GM19099 (cell line): ENCODE data around the gene FAM131B.

Experiments
- POLR2A ChIP-seq: IDR thresholded peaks from 3 replicates; pipeline ENCODE4 v1.6.1; 2011; ENCODE audit warnings: low read depth; ENCODE audit not compliant: insufficient read length; ENCODE audit errors: extremely low read depth

FAM131B gene

DNA sequence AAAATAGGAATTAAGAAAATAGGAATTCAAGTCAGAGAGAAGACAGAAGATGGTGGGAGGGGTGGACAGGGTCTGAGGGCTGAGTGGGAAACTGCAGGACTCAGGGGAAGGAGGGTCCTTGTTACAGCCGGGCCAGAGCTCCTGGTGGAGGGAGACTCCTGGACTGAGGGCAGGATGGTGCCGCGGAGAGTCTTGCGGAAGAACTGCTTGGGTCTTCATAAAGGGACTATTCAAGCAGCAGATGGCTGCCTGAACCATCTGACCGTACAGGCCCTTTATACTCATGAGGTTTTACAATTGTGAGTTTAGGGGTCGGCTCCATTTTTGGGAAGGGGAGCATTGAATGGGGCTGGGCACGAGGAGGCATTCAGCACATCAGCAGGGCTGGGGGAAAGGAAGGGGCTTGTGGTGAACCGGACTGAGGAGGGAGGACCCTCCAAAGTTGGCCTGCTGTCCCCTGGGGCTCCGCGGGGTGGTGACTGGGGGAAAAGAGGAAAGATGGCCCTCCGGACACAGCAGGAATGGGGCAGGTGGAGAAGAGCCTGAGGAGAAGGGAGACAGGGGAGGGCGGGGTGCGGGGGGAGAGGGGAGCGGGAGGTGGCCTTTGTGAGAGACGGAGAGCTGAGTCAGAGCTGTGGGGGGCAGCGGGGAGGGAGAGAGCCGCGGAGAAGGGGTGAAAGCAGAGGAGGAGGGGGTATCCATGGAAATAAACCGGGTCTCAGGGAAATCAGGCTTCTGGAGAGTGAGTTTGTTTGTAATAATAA, 1.5 kb downstream of the FAM131B start:
- TF ChIP-seq POLR2A, result no peak

DNA sequence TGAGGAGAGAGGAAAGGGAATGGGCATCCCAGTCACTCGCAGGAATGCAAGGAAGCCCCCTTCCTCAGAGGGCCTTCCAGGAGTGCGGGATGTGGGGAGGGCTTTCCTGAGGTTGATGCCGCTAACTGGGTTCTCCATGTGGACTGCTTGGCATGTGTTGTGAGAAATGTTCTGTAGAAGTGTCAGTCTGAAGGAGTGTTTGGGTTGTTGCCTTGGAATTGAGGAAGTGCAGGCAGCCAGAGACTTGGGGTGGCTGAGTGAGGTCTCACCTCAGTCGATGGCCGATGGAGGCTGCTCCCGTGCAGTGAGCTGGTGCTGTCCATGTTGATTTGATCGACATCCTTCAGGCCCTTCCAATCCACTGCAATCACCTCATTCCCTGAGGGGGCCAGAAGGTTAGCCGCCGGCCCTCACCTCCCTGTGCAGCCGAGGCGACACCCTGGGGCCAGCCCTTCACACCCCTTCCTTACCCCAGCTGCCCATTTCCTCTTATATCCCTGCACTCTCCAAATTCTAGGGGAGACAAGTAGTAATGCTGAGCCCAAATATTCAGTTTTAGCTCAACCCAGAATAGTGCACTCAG, 2.7 kb downstream of the FAM131B start:
- TF ChIP-seq POLR2A, result no peak

DNA sequence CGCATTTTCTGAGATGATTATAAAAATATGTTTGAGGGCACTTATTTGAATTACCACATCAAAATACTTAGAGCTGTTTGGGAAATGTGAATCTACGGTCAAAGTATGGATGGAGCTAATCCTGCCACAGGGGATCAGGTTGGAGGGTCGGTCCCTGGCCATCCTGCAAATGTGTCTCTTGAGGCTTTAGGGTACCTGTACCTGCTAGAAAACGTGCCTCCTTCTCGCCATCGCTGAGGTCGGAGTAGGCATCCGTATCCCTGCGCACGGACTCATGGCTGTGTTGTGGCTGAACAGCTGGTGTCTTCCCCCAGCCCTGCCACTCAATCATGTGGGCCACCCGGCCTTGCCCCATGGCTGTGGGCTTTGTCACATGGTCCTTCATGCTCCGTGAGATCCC, 3.9 kb downstream of the FAM131B start:
- TF ChIP-seq POLR2A, result no peak

DNA sequence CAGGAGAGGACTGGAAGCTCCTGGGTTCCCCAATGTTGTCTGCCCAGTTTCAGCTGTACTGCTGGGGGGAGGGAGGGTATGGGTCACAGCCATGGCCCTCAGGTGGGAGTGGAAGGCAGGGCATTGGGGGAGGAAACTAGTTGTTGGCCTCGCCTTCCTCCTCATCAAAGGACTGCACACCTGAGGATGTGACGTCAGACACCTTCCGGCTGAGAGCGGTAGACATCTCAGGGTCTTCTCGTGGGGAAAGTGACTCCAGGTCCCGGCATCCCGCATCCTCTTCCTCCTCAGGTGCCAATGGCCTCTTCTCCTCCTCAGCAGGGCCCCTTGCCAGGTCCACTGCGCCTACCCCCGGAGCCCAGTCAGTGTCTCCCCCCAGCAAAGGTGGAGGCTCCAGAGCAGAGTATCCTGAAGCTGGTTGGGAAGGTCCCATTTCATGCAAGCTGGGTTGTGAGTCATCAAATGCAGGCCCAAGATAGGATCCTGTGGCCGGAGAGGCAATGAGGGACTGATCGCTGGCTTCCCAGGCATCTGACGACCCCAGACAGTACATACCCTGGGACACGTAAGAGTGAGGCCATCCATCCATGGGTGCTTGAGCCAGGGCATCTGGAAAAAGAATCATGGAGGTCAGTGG, 6.0 kb downstream of the FAM131B start:
- no peak for TF ChIP-seq POLR2A

DNA sequence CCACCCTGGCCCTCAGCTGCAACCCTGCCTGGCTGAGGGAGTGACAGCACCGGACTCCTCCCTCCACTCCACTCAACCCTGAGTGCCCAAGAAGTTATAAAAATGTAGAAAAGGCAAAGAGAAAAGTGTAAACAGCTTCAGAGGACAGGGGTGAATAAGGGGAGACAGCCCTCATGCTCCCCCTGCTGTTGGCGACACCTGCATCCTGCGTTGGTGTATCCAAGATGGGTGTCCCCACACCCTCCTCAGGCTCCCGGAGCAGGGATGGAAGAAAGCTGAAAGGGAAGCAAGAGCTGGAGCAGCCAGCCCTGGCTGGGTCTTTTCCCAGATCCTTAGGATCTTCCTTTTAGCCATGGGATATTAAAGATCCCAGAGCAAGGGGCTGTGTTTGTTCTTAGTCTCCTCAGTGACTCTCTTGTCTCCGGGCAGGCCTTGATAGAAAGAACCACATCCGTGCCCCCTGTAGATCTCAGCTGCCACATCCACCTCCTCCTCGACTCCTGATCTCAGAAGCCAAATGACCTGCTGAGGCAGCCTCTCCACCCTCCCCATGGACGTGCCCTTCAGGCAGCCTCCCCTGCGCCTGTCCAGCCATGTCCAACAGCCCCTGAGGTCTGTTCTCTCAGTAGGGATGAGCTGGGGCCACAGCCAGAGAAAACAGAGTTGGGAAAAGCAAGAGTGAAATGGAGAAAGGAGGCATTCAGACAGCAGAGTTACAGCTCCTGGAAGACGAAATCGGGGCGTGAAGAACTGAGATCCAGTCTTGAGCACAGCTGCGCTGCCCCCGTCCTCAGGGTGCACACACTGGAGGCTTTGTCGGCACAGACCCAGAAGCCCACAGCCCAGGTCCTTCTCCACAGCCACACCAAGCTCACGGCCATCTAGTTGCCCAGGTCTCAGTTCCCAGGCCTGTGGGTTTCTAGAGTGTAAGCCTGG, 6.8 kb downstream of the FAM131B start:
- TF ChIP-seq POLR2A, result no peak

DNA sequence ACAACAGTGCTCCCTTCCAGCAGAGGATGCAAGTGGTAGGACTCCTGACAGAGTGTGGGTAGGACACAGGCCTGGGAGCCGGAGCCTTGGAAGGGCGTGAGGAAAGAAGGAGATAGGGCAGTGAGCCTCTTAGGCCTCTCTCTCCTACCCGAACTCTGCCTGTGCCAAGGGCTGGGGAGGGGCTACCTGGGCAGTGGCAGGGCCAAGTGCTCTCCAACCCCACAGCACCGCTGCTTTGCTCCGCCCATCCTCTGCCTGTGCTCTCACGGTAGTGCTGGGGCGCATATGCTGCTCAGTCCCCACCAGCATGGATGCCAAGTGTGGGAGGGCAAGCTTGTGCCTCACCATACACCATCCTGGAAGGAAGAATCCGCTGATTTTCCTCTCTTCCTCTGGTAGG, 7.5 kb downstream of the FAM131B start:
- TF ChIP-seq POLR2A, result no peak

DNA sequence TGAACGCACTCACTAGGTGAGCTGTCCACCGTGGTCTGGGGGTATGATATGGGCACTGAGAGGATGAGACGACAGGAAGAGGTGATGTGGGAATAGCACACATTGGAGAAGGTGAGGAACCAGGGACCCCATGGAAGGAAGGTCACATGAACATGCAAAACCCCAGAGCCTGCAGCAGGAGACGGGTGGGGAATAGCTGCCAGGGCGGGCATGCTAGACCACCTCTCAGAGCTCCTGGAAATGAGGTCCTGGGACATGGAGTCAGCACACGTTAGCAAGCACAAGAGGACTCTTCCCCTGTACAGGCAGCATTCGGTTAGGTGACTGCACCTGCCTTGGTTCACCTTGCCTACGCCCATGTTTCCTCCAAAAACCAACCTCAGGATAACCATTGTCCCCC, 8.1 kb downstream of the FAM131B start:
- no peak for TF ChIP-seq POLR2A

DNA sequence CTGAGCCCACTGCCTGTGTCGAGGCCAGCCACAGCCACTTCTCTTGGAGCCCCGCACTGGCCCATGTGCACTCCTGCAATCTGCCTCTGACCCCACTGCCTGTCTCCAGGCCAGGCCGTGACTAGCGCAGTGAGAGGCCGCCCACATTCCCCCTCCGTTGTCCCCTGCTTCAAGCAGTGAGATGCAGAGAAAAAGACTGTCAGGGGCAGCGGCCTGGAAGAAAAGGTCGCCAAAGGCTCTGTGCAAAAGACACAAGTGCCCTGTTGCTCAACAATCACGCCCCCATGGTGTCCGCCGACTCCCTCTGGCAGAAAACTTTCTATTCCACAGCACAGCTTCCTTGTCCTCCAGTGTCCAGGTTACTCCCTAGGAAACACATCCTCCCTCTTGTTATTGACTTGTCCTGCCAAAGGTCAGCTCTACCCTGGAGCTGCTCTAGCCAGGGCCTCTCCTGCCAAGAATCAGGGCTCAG, 9.9 kb downstream of the FAM131B start:
- no peak for TF ChIP-seq POLR2A

DNA sequence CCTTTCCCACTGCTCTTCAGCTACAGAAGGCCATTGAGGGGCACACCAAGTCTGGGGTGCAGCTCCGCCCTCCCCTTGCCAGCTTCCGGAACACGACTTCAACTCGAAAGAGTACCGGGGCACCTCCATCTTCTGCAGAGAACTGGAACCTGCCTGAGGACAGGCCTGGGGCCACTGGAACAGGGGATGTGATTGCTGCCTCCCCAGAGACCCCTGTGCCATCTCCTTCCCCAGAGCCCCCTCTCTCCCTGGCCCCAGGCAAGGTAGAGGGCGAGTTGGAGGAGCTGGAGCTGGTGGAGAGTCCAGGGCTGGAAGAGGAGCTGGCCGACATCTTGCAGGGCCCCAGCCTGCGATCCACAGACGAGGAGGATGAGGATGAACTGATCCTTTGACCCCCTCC, 10.9 kb downstream of the FAM131B start:
- TF ChIP-seq POLR2A, result no peak

DNA sequence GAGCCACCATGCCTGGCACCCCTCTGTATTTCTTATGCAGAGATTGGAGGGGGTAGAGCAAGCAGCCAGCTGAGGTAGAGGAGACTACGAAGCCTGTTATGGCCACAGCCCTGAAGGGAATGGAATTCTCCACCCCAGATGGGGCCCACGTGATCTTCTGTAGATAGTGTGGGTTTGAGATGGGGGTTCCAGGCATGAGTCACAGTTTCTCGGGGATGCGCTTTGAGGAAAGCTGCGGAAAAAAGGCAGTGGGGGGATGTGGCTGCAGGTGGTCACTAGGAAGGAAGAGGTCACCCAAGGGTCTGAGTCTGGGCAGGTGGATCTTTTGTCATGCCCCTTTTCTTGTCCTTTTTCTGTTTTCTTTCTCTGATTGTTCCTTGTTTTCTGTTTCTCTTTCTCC, 11.5 kb downstream of the FAM131B start:
- no peak for TF ChIP-seq POLR2A

DNA sequence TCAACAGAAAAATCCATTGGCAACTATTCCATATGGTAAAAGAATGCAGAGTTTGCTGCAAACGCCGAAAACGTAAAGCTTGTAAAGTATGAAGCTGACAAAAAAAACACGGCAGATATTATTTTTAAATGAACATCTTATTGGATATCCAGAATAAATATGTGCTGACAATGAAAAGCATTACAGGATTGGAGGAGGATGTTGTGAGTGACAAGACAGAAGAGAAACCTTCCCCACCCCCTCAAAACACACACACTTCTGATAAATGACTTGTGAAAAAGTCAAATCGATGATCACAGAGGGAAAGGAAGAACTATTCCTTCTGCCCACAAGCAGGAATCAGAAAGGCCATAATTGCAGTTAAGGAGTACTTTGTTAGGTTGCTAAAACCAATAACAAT, 14.6 kb downstream of the FAM131B start:
- no peak for TF ChIP-seq POLR2A

DNA sequence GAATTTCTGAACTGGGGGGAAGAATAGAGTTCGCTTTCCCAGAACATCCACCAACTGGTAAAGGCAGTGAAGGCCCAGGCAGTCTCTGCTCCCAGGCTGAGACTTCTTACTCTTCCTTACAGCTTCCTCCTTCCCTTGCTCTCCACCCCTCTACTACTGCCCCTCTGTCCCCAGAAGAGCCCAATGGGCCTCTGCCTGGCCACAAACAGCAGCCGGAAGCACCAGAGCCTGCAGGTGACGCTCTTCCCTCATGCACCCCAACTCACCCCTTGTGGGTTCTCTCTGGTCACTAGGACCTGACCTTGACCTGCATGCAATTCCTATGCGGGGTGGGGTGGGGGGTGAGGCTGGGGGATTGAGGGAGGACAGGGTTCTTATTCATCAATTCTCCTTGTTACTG, 16.5 kb downstream of the FAM131B start:
- no peak for TF ChIP-seq POLR2A

DNA sequence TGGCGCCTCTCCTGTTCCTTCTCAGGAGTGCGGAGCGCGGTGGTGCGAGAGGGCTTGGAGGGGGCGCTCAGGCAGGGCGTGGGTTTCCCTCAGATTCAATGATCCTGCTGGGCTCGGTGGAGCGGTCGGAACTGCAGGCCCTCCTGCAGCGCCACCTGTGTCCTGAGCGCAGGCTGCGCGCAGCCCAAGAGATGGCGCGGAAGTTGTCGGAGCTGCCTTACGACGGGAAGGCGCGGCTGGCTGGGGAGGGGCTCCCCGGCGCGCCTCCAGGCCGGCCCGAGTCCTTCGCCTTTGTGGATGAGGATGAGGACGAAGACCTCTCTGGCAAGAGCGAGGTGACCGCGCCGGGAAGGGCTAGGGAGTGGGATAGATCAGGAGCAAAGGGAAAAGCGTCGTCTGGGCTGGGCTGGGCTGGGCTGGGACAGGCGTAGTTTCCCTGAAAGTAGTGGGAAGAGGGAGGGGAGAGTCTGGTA, 17.0 kb downstream of the FAM131B start:
- TF ChIP-seq POLR2A, result no peak

DNA sequence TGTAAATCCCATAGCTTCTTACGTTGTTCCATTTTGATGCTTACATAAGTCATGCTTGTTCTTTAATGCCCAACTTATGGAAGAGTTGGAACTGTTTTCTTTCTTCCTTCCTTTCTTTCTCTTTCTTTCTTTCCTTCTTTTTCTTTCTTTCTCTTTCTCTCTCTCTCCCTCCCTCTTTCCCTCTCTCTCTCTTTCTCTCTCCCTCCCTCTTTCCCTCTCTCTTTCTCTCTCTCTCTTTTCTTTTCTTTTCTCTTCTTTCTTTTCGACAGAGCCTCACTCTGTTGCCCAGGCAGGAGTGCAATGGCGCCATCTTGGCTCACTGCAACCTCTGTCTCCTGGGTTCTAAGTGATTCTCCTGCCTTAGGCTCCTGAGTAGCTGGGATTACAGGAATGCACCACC, 18.9 kb downstream of the FAM131B start:
- TF ChIP-seq POLR2A, result no peak

DNA sequence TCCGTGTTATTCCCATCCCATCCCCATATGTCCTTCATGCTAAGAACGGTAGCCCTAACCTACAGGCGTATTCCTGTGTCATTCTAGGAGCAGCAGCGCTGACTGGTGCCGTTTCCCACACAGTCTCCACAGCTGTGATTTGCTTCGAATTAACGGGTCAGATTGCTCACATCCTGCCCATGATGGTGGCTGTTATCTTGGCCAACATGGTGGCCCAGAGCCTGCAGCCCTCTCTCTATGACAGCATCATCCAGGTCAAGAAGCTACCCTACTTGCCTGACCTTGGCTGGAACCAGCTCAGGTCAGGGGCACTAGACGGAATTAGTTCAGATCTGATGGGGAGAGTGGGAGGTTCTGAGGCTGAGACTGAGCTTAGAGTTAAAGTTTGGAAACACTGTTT, 20.7 kb downstream of the FAM131B start:
- no peak for TF ChIP-seq POLR2A
